SIG-M5 treated with dmso at 0.1 percent for 504 hours (cell line): ENCODE measurements around the gene GTPBP4.
"Not testable (repeated sequence)": the region's sequence is repeated elsewhere in the genome, so short reads cannot be mapped to it uniquely, and the experiment has no call there.

Source experiments
- DNase-seq: peaks from one replicate; lab custom pipeline; 2025; ENCODE audit not compliant: unreplicated experiment; lab: John Stamatoyannopoulos, UW

Gene GTPBP4

GRCh38 chr10:1056326-1057105 lies 68.3 kb downstream of the GTPBP4 start, which contains the start of gene WDR37:
Gene WDR37 (plus strand): TSS chr10:1056385. CDS start chr10:1072156, 15,771 bp downstream.
- DNase-seq = peak; percentile 63

- DNase-seq = peak; percentile 75
Observed at GRCh38 chr10:1057106-1057657, 68.9 kb downstream of the GTPBP4 start.

- DNase-seq = no peak
Observed at GRCh38 chr10:1058017-1058416, 69.8 kb downstream of the GTPBP4 start.

- DNase-seq = no peak
Observed at GRCh38 chr10:1059902-1060301, 71.7 kb downstream of the GTPBP4 start.

GRCh38 chr10:1061930-1062774 lies 73.9 kb downstream of the GTPBP4 start:
- DNase-seq = no peak

GRCh38 chr10:1063232-1063865 lies 75.1 kb downstream of the GTPBP4 start:
- DNase-seq = no peak

GRCh38 chr10:1064964-1065247 lies 76.7 kb downstream of the GTPBP4 start:
- DNase-seq = no peak

GRCh38 chr10:1066734-1067133 lies 78.5 kb downstream of the GTPBP4 start:
- not testable (repeated sequence) for DNase-seq

- DNase-seq = no peak
Observed at GRCh38 chr10:1068380-1069361, 80.4 kb downstream of the GTPBP4 start.
